Stimulated activated CD4-positive, alpha-beta T cell treated with anti-CD3 and anti-CD28 coated beads, TNF-alpha, amount 100 ng/mL, for 48 hours (primary cell): ENCODE data around the gene MARVELD2.
"Not testable (repeated sequence)": the region's sequence is repeated elsewhere in the genome, so short reads cannot be mapped to it uniquely, and the experiment has no call there.

Experiments used
- DNase-seq, 3 donors: peaks; one replicate each; pipeline ENCODE4 v3.0.0-alpha.2; 2020; ENCODE audit warnings: low read depth in 3 of 3

Gene MARVELD2

GRCh38 chr5:69414885-69415583 is at the start of gene MARVELD2:
TSS of gene MARVELD2 (plus strand) at chr5:69415116. CDS start at chr5:69419386, 4,270 bp downstream.
- DNase-seq: peak in 2 of 3 donors; percentile 16 to 22

- DNase-seq: no peak
These were observed 47.1 kb upstream of the MARVELD2 start for GRCh38 chr5:69367697-69368279.

GRCh38 chr5:69368458-69369339 is 46.2 kb upstream of the MARVELD2 start:
- DNase-seq: peak in 1 of 3 donors; percentile 24

GRCh38 chr5:69369340-69370121 is 45.4 kb upstream of the MARVELD2 start, which contains the start of the genes AK6, RAD17 and TAF9:
TSS of gene AK6 (minus strand) at chr5:69369520. CDS start at chr5:69369490, 30 bp downstream.
TSS of gene RAD17 (plus strand) at chr5:69369818. CDS start at chr5:69372209, 2,391 bp downstream.
TSS of gene TAF9 (minus strand) at chr5:69369520. CDS start at chr5:69365737, 3,783 bp downstream.
- peak; percentile 75 to 88 (median 86) for DNase-seq

- not testable (repeated sequence) for DNase-seq
These were observed 44.6 kb upstream of the MARVELD2 start for GRCh38 chr5:69370335-69370734.

- no peak for DNase-seq
These were observed 42.5 kb upstream of the MARVELD2 start for GRCh38 chr5:69372394-69372793.

- DNase-seq: no peak
These were observed 39.9 kb upstream of the MARVELD2 start for GRCh38 chr5:69374911-69375446.

GRCh38 chr5:69378376-69378775 is 36.5 kb upstream of the MARVELD2 start:
- DNase-seq: no peak

GRCh38 chr5:69404659-69405330 is 10.1 kb upstream of the MARVELD2 start:
- DNase-seq: no peak

GRCh38 chr5:69415584-69415958 is 655 bp downstream of the MARVELD2 start:
- DNase-seq: no peak

- no peak for DNase-seq
These were observed 1.3 kb downstream of the MARVELD2 start for GRCh38 chr5:69416180-69416579.

- DNase-seq: no peak
These were observed 1.8 kb downstream of the MARVELD2 start for GRCh38 chr5:69416699-69417098.

GRCh38 chr5:69418554-69418953 is 3.6 kb downstream of the MARVELD2 start:
- DNase-seq: no peak

- no peak for DNase-seq
These were observed 16.7 kb downstream of the MARVELD2 start for GRCh38 chr5:69431424-69432303.

- no peak for DNase-seq
These were observed 17.7 kb downstream of the MARVELD2 start for GRCh38 chr5:69432412-69433206.

GRCh38 chr5:69435276-69435884 is 20.5 kb downstream of the MARVELD2 start:
- not testable (repeated sequence) for DNase-seq

GRCh38 chr5:69444127-69444754 is 29.3 kb downstream of the MARVELD2 start:
- no peak for DNase-seq

- DNase-seq: no peak
These were observed 34.6 kb downstream of the MARVELD2 start for GRCh38 chr5:69449511-69449910.
